Measurements from ENCODE around the gene TIAM2.
"Not testable (repeated sequence)": the region's sequence is repeated elsewhere in the genome, so short reads cannot be mapped to it uniquely, and the experiment has no call there.

The TIAM2 gene

GRCh38 chr6:155011809-155012291 lies 16.7 kb downstream of the TIAM2 start:
- DNase-seq (ENCODE audit: low read depth), result no peak
- no peak overlapping the region for H3K4me3 ChIP-seq (ENCODE audit: low read depth, low read length)
- no peak for TF ChIP-seq CTCF (IDR thresholded peaks at IDR 0.05; ENCODE audit: low read depth, low read length, missing control alignments)

- no peak for TF ChIP-seq CTCF (IDR thresholded peaks at IDR 0.05; ENCODE audit: low read depth, low read length, missing control alignments)
- H3K4me3 ChIP-seq (ENCODE audit: low read depth, low read length), result no peak overlapping the region
- no peak for DNase-seq (ENCODE audit: low read depth)
Observed at GRCh38 chr6:155013457-155013876, 18.4 kb downstream of the TIAM2 start.

GRCh38 chr6:155014137-155014536 lies 19.0 kb downstream of the TIAM2 start:
- TF ChIP-seq CTCF (IDR thresholded peaks at IDR 0.05; ENCODE audit: low read depth, low read length, missing control alignments), result no peak

GRCh38 chr6:155014670-155015300 lies 19.7 kb downstream of the TIAM2 start:
- no peak for TF ChIP-seq CTCF (IDR thresholded peaks at IDR 0.05; ENCODE audit: low read depth, low read length, missing control alignments)
- no peak overlapping the region for H3K4me3 ChIP-seq (ENCODE audit: low read depth, low read length)
- DNase-seq (ENCODE audit: low read depth), result no peak

More at GRCh38 chr6:155014137-155014536, 19.0 kb downstream of the TIAM2 start:
- H3K4me3 ChIP-seq (ENCODE audit: low read depth, low read length), result no peak overlapping the region
- no peak for DNase-seq (ENCODE audit: low read depth)

- not testable (repeated sequence) for DNase-seq (ENCODE audit: low read depth)
Observed at GRCh38 chr6:155018415-155018814, 23.3 kb downstream of the TIAM2 start.

GRCh38 chr6:155021680-155022079 lies 26.6 kb downstream of the TIAM2 start:
- no peak for TF ChIP-seq CTCF (IDR thresholded peaks at IDR 0.05; ENCODE audit: low read depth, low read length, missing control alignments)
- DNase-seq (ENCODE audit: low read depth), result no peak
- no peak overlapping the region for H3K4me3 ChIP-seq (ENCODE audit: low read depth, low read length)

More at GRCh38 chr6:155018415-155018814, 23.3 kb downstream of the TIAM2 start:
- H3K4me3 ChIP-seq (ENCODE audit: low read depth, low read length), result not testable (repeated sequence)

- no peak for TF ChIP-seq CTCF (IDR thresholded peaks at IDR 0.05; ENCODE audit: low read depth, low read length, missing control alignments)
- no peak for DNase-seq (ENCODE audit: low read depth)
Observed at GRCh38 chr6:155022721-155023120, 27.6 kb downstream of the TIAM2 start.

More at GRCh38 chr6:155022721-155023120, 27.6 kb downstream of the TIAM2 start:
- no peak overlapping the region for H3K4me3 ChIP-seq (ENCODE audit: low read depth, low read length)
